ENCODE data around the gene PLPP1.
A peak's percentile ranks its signal among the peaks of the same experiment; 100 is the strongest.

PLPP1 gene

DNA sequence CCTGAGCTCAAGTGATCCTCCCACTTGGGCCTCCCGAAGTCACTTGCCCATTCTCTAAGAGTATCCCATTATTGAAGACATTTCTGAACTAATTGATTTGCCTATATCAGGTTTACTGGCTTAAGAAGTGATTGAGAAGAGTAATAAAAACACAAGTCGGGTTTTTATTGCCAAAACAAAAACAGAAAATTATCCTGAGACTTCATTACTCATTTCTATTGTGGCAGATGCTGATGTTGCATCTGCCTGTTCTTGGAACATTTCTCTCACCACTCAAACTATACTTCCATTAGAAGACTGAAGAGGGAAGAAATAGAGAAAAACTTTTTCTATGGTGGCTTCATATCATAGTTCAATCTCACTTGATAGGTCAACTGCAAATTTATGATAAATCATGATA lies 41.9 kb upstream of the PLPP1 start:
- DNase-seq (ENCODE audit: low read depth, low spot score), result no peak
- in situ Hi-C loops (cut with HindIII; ENCODE audit: low sequenced_read_pairs), result no loop called here
- H3K4me3 ChIP-seq (ENCODE audit: low read depth, low read length), result no peak overlapping the region
- TF ChIP-seq, protein P1, sequence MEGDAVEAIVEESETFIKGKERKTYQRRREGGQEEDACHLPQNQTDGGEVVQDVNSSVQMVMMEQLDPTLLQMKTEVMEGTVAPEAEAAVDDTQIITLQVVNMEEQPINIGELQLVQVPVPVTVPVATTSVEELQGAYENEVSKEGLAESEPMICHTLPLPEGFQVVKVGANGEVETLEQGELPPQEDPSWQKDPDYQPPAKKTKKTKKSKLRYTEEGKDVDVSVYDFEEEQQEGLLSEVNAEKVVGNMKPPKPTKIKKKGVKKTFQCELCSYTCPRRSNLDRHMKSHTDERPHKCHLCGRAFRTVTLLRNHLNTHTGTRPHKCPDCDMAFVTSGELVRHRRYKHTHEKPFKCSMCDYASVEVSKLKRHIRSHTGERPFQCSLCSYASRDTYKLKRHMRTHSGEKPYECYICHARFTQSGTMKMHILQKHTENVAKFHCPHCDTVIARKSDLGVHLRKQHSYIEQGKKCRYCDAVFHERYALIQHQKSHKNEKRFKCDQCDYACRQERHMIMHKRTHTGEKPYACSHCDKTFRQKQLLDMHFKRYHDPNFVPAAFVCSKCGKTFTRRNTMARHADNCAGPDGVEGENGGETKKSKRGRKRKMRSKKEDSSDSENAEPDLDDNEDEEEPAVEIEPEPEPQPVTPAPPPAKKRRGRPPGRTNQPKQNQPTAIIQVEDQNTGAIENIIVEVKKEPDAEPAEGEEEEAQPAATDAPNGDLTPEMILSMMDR (IDR thresholded peaks at IDR 0.05; ENCODE audit: low read depth, low read length), result no peak

DNA sequence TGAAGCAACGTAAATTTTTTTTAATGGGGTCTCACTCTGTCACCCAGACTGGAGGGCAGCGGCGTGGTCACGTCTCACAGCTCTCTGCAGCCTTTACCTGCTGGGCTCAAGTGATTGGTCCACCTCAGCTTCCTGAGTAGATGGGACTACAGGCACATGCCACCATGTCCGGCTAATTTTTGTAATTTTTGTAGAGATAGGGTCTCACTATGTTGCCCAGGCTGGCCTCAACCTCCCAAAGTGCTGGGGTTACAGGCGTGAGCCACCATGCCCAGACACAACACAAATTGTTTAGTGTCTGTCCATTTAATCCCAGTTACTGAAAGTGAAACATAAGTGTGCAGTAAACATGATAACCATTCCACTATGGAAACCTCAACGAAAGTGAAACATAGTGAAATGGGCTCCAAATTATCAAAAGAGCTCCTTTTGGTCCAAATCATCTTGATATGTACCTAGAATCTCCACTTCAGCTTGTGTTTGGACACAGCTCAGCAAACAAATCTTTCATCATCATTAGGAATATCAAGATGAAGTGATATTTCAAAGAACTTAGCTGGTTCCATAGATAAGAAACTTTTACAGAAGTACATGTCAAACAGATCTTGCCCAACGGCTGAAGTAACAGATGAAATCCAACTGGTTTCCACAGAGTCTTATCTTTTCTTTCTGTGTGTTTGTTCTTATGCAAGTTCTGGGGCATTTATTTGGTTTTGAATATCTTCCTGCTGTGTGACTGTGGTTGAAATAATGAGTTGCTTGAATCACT lies 41.2 kb upstream of the PLPP1 start:
- peak; percentile 48 for DNase-seq (ENCODE audit: low read depth, low spot score)
- in situ Hi-C loops (cut with HindIII; ENCODE audit: low sequenced_read_pairs), result no loop called here
- H3K4me3 ChIP-seq (ENCODE audit: low read depth, low read length), result no peak overlapping the region
- TF ChIP-seq, protein P1 (IDR thresholded peaks at IDR 0.05; ENCODE audit: low read depth, low read length), result no peak

DNA sequence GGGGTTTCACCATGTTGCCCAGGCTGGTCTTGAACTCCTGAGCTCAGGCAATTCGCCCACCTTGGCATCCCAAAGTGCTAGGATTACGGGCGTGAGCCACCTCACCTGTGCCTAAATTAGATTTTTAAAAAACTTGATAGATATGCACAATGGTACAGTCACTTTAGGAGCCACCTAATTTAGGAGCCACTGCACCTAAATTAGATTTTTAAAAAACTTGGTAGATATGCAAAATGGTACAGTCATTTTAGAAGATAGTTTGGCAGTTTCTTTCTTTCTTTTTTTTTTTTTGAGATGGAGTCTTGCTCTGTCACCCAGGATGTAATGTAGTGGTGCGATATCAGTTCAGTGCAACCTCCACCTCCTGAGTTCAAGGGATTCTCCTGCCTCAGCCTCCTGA lies 37.8 kb upstream of the PLPP1 start:
- in situ Hi-C loops (cut with HindIII; ENCODE audit: low sequenced_read_pairs), result no loop called here
- TF ChIP-seq, protein P1 (IDR thresholded peaks at IDR 0.05; ENCODE audit: low read depth, low read length), result no peak
- H3K4me3 ChIP-seq (ENCODE audit: low read depth, low read length), result no peak overlapping the region
- DNase-seq (ENCODE audit: low read depth, low spot score), result no peak

DNA sequence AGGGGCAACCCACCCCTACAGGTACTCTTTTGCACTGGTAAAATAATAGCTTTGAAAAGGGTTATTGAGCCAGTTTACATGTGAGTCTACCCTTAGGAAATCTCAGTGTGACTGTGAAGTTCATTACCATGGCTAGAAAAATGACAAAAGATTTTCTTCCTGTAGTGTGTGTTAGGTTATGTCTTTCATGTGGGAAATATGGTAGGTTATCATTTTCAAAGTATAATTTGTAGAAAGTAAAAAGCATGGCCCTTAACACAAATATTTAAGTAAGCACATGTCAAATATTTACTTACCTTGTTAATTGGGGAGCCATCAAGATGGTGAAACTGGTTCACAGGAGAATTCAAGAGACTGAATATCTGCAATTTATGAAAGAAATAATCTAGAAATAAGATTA lies 37.3 kb upstream of the PLPP1 start:
- in situ Hi-C loops (cut with HindIII; ENCODE audit: low sequenced_read_pairs), result no loop called here
- no peak overlapping the region for H3K4me3 ChIP-seq (ENCODE audit: low read depth, low read length)
- DNase-seq (ENCODE audit: low read depth, low spot score), result no peak
- TF ChIP-seq, protein P1 (IDR thresholded peaks at IDR 0.05; ENCODE audit: low read depth, low read length), result no peak

DNA sequence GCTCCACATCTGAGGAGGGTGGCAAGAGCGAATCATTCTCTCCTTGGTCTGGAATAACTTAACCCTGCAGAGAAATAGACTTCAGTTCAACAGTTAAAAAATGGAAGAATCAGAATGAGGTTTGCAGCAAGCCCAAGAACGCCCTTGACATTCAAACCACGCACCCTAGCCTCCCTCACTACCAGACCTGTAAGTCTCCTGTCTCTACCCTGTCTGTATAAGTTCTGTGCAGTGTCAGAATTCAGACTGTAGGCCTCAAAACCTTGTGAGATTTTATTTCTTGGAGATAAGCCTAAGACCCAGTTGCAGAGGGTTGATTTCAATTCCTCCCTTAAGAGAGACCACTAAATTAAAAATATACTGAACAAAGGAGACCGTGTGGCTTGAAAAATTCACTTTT lies 35.8 kb upstream of the PLPP1 start:
- in situ Hi-C loops (cut with HindIII; ENCODE audit: low sequenced_read_pairs), result no loop called here
- TF ChIP-seq, protein P1 (IDR thresholded peaks at IDR 0.05; ENCODE audit: low read depth, low read length), result no peak

DNA sequence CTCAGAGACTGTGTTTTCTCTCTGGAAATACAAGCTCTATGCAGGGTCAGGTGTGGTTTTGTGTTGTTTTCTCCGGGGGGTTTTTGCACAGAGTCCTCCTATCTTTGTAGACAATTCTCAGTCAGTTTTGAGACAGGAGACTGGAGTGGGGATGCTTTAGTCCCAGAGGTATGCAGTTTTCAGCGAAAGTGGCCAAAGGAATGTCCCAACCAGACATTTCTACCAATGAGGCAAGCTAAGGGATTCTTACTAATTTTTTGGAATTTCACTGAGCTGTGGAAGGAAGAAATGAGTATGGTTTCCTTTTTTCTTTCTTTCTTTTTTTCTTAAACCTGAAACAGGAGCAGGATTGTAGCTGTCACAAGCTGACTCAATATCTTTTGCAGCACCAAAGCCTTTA lies 35.3 kb upstream of the PLPP1 start:
- in situ Hi-C loops (cut with HindIII; ENCODE audit: low sequenced_read_pairs), result no loop called here
- TF ChIP-seq, protein P1 (IDR thresholded peaks at IDR 0.05; ENCODE audit: low read depth, low read length), result no peak
- H3K4me3 ChIP-seq (ENCODE audit: low read depth, low read length), result no peak overlapping the region
- DNase-seq (ENCODE audit: low read depth, low spot score), result peak; percentile 39

More for the DNA sequence above, 35.8 kb upstream of the PLPP1 start:
- H3K4me3 ChIP-seq (ENCODE audit: low read depth, low read length), result no peak overlapping the region
- DNase-seq (ENCODE audit: low read depth, low spot score), result no peak
